ENCODE results near the gene SLC22A7.

DNA sequence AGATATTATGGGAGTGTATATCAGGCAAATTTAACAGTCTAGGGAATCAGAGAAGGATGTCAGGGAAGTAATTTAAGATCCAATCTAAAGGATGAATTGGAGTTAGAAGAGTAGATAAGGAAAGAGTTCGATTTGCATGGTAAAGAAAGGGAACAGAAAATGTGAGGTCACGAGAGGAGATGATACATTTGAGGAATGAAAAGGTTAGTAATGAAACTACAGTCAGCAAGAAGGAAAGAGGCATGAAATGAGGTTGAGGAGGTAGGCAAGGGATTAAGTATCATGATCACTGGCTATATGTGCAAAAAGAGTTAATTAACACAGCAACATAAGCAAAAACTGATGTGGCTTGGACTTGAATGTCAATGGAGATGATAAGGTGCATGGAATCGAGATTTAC, 49.0 kb downstream of the SLC22A7 start:
- TF ChIP-seq, protein P1, sequence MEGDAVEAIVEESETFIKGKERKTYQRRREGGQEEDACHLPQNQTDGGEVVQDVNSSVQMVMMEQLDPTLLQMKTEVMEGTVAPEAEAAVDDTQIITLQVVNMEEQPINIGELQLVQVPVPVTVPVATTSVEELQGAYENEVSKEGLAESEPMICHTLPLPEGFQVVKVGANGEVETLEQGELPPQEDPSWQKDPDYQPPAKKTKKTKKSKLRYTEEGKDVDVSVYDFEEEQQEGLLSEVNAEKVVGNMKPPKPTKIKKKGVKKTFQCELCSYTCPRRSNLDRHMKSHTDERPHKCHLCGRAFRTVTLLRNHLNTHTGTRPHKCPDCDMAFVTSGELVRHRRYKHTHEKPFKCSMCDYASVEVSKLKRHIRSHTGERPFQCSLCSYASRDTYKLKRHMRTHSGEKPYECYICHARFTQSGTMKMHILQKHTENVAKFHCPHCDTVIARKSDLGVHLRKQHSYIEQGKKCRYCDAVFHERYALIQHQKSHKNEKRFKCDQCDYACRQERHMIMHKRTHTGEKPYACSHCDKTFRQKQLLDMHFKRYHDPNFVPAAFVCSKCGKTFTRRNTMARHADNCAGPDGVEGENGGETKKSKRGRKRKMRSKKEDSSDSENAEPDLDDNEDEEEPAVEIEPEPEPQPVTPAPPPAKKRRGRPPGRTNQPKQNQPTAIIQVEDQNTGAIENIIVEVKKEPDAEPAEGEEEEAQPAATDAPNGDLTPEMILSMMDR (IDR thresholded peaks at IDR 0.05), result no peak
- TF ChIP-seq EZH2 (IDR thresholded peaks at IDR 0.05) (no peak), EZH2phosphoT487 (IDR thresholded peaks at IDR 0.05) (no peak)

All from neural progenitor cell (in vitro differentiated cells).